Panc1 (cell line): Measurements from ENCODE around the gene ZFHX3. TPM values are rescaled to one million over a fixed set of nuclear protein-coding genes. Genes with fewer than 3 reads are reported as not detected.

Source experiments
- ATAC-seq: fragments of 200-7000 bp; cut with Tn5 transposase; 2 replicates; pipeline ENCODE4 v1.9.1; 2020; ENCODE audit warnings: mild to moderate bottlenecking, moderate library complexity
- BruUV-seq: library from RNA; stranded (reverse); fragments of 400-500 nt; replicated peaks from 2 replicates; lab custom pipeline; 2021; lab: Mats Ljungman, UMichigan
- CTCF ChIA-PET: fragments of 300-600 bp; sonication (Branson Sonifier 250); formaldehyde crosslinking; loops from one replicate; lab custom pipeline; 2022; ENCODE audit warnings: antibody characterized with exemption; lab: Charles Lee
- POLR2A ChIA-PET: fragments of 300-600 bp; sonication (Branson Sonifier 250); formaldehyde crosslinking; loops from one replicate; lab custom pipeline; 2022; ENCODE audit warnings: antibody characterized with exemption; lab: Charles Lee
- DNase-seq: peaks from one replicate; pipeline ENCODE4 v3.0.0-alpha.2; 2010; ENCODE audit warnings: low read depth, low spot score
- H3K27ac ChIP-seq: 2 replicates; pipeline ENCODE4 v1.5.1; 2011; ENCODE audit warnings: mild to moderate bottlenecking, low read length, inconsistent platforms
- H3K27me3 ChIP-seq: fragments of 200-500 bp; sonication (Bioruptor generic); 2 replicates; pipeline ENCODE4 v1.6.0; 2014; ENCODE audit warnings: low read length, inconsistent platforms; ENCODE audit not compliant: control insufficient read depth, insufficient read depth
- H3K36me3 ChIP-seq: fragments of 200-500 bp; sonication (Bioruptor generic); 2 replicates; pipeline ENCODE4 v1.5.1; 2014; ENCODE audit warnings: inconsistent platforms, mild to moderate bottlenecking, low read length, moderate library complexity; ENCODE audit not compliant: control insufficient read depth, insufficient read depth
- H3K4me1 ChIP-seq: 2 replicates; pipeline ENCODE4 v1.5.1; 2011; ENCODE audit warnings: inconsistent platforms, mild to moderate bottlenecking, low read length, moderate library complexity; ENCODE audit not compliant: control insufficient read depth, insufficient read depth
- H3K4me3 ChIP-seq, 2 experiments: 2 replicates each; pipeline ENCODE4 v1.5.1; 2011 to 2012; ENCODE audit warnings: low read depth in 2 of 2, low read length in 2 of 2, mild to moderate bottlenecking in 2 of 2, inconsistent platforms in 1 of 2, moderate library complexity in 1 of 2
- H3K9me3 ChIP-seq: fragments of 200-500 bp; sonication (Bioruptor generic); 2 replicates; pipeline ENCODE4 v1.5.1; 2014; ENCODE audit warnings: low read depth, mild to moderate bottlenecking, inconsistent platforms, low read length, moderate library complexity; ENCODE audit not compliant: control insufficient read depth, insufficient read depth
- CTCF ChIP-seq: fragments of 450-650 bp; IDR thresholded peaks from 2 replicates; pipeline ENCODE4 v1.5.1; 2017; ENCODE audit warnings: mild to moderate bottlenecking
- POLR2AphosphoS5 ChIP-seq: IDR thresholded peaks from 2 replicates; pipeline ENCODE4 v1.6.1; 2012; ENCODE audit warnings: mild to moderate bottlenecking, low read depth, low read length, moderate library complexity
- REST ChIP-seq, 2 experiments: IDR thresholded peaks; 2 replicates each; pipeline ENCODE4 v1.6.1; 2011 to 2012; ENCODE audit warnings: low read depth in 2 of 2, control low read depth in 1 of 2, low read length in 1 of 2, mild to moderate bottlenecking in 1 of 2, moderate library complexity in 1 of 2; ENCODE audit not compliant: insufficient read depth in 1 of 2
- SIN3A ChIP-seq: IDR thresholded peaks from 2 replicates; pipeline ENCODE4 v1.6.1; 2012; ENCODE audit warnings: low read depth, mild to moderate bottlenecking, low read length, moderate library complexity, borderline replicate concordance; ENCODE audit not compliant: insufficient read depth
- TCF7L2 ChIP-seq: IDR thresholded peaks from 2 replicates; pipeline ENCODE4 v1.6.1; 2011; ENCODE audit warnings: mild to moderate bottlenecking, low read depth, low read length, inconsistent platforms
- in situ Hi-C: cut with HindIII; loops from 2 replicates; pipeline ENCODE4 v1.10.0; 2016; ENCODE audit warnings: low sequenced_read_pairs, low pct_unique_long_range_greater_than_20kb
- intact Hi-C: fragments of 100-400 bp; cut with micrococcal nuclease; formaldehyde crosslinking; loops from one replicate; pipeline ENCODE4 v1.10.0; 2022; ENCODE audit not compliant: unreplicated experiment
- total RNA-seq: library from RNA; stranded (reverse); gene quantifications from one replicate; pipeline ENCODE4 v1.2.1, GENCODE V29; 2021; ENCODE audit not compliant: unreplicated experiment

Gene ZFHX3
- total RNA-seq, 1 experiment from 2014 or later = 7.1 TPM

DNA sequence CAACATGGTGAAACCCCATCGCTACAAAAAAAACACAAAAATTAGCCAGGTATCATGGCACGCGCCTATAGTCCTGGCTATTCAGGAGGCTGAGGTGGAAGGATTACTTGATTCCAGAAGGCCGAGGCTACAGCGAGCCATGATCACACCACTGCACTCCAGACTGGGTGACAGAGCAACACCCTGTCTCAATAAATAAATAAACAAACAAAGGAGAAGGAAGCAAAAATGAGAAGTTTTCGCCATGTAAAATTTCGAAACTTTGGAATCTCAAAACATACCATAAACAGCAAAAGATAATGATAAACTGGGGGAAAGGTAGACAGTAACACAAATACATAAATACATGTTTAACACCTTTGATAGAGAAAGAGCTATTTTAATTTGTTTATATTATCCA, 130.9 kb downstream of the ZFHX3 start:
- ATAC-seq (no peak), DNase-seq (no peak)
- Histone ChIP-seq H3K27me3 (no peaks in the 10 kb centered on the region), H3K9me3 (no peaks in the 10 kb centered on the region), H3K36me3 (no peaks in the 10 kb centered on the region), H3K4me3 (no peak overlapping the region), H3K27ac (no peak overlapping the region), H3K4me1 (no peaks in the 10 kb centered on the region)
- TF ChIP-seq CTCF (no peak), POLR2AphosphoS5 (no peak), TCF7L2 (no peak), REST (IDR thresholded peaks at IDR 0.05; ENCODE audit: insufficient read depth in 1 of 2, low read depth in 2 of 2, low read length in 1 of 2) (no peak), SIN3A (no peak)
- no TSS peak for BruUV-seq
- intact Hi-C loops = no loop called here
- CTCF ChIA-PET = no interaction called here
- POLR2A ChIA-PET = no interaction called here
- in situ Hi-C loops = no loop called here

- intact Hi-C loops = no loop called here
- ChIA-PET POLR2A (no interaction called here), CTCF (interaction anchor here (0.7 kb wide), 1 partner anchor 37 kb away, joined by 4 read pairs; no protein-coding TSS in a partner anchor)
- no peak for DNase-seq
- H3K27me3 ChIP-seq = no peaks in the 10 kb centered on the region
- TF ChIP-seq POLR2AphosphoS5 (no peak), REST (IDR thresholded peaks at IDR 0.05; ENCODE audit: insufficient read depth in 1 of 2, low read depth in 2 of 2, low read length in 1 of 2) (no peak), TCF7L2 (no peak), SIN3A (no peak), CTCF (no peak)
- no peak for ATAC-seq
- no peaks in the 10 kb centered on the region for H3K4me1 ChIP-seq
- no TSS peak for BruUV-seq
- no peaks in the 10 kb centered on the region for H3K9me3 ChIP-seq
- H3K36me3 ChIP-seq = no peaks in the 10 kb centered on the region
- H3K4me3 ChIP-seq = no peak overlapping the region
- no peak overlapping the region for H3K27ac ChIP-seq
- in situ Hi-C loops = no loop called here
Observed at GRCh38 chr16:72915331-72915730, 132.6 kb downstream of the ZFHX3 start.
